SJCRH30 (cell line): ENCODE data around the gene PROZ. TPM values are rescaled to one million over a fixed set of nuclear protein-coding genes. Genes with fewer than 3 reads are reported as not detected.

Experiments used
- DNase-seq, 2 experiments: peaks; one replicate each; pipeline ENCODE4 v3.0.0-alpha.2; 2015 to 2020
- H3K27ac ChIP-seq: fragments of 250-450 bp; sonication (Bioruptor Pico); 2 replicates; pipeline ENCODE4 v1.5.1; 2020; ENCODE audit warnings: mild to moderate bottlenecking, moderate library complexity
- H3K27me3 ChIP-seq: fragments of 250-450 bp; sonication (Bioruptor Pico); 2 replicates; pipeline ENCODE4 v1.5.1; 2020; ENCODE audit warnings: mild to moderate bottlenecking, moderate library complexity
- H3K36me3 ChIP-seq: fragments of 250-450 bp; sonication (Bioruptor Pico); 2 replicates; pipeline ENCODE4 v1.5.1; 2020; ENCODE audit warnings: mild to moderate bottlenecking, moderate library complexity
- H3K4me1 ChIP-seq: fragments of 250-450 bp; sonication (Bioruptor Pico); 2 replicates; pipeline ENCODE4 v1.5.1; 2020; ENCODE audit warnings: mild to moderate bottlenecking, moderate library complexity
- H3K4me3 ChIP-seq: fragments of 250-450 bp; sonication (Bioruptor Pico); 2 replicates; pipeline ENCODE4 v1.5.1; 2020; ENCODE audit warnings: mild to moderate bottlenecking, moderate library complexity
- H3K9me3 ChIP-seq: fragments of 250-450 bp; sonication (Bioruptor Pico); replicated peaks from 2 replicates; pipeline ENCODE4 v1.5.1; 2020; ENCODE audit warnings: mild to moderate bottlenecking, moderate library complexity
- total RNA-seq: library from RNA; depleted of rRNA; stranded (reverse); fragments of >200 nt; shearing (Covaris generic); gene quantifications from 2 replicates; pipeline ENCODE4 v1.2.3, GENCODE V29; 2014; rRNA removed

PROZ gene
- total RNA-seq, 1 experiment from 2014 or later, result not detected

DNA sequence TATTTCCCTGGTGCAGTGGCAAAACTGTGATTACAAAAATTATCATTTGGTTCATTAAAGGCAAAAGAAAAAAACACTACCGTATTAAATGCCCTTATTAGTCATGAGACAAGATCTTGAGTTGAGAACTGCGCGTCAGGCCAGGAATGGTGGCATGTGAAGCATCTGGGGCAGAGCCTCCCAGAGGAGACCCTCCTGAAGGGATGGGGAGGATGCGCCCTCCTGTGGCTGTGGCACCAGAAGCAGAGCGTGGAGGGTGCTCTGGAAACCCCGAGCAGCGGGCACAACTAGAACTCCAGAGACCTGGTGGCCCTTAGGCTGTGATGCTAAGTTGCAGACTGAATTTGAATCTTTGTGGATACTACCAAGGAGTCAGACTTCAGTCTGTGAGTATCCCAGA, 62.4 kb downstream of the PROZ start:
- Histone ChIP-seq H3K4me1 (peaks cover 6% of the 10 kb centered on the region; the same call in 1 of the 2 replicates), H3K27ac (no peak overlapping the region), H3K36me3 (peaks cover 11% of the 10 kb centered on the region), H3K9me3 (no peaks in the 10 kb centered on the region), H3K27me3 (no peaks in the 10 kb centered on the region), H3K4me3 (no peak overlapping the region)
- DNase-seq, result peak in 1 of 2 experiments; percentile 14

Other genes with a start within 250 kb of the PROZ start
- gene MCF2L, start 189.4 kb upstream of the PROZ start, total RNA-seq, result 4.4 and 4.6 TPM in 2 replicates
- not detected in 2 replicates for gene F7, start 52.9 kb upstream of the PROZ start, total RNA-seq
- gene F10, start 35.8 kb upstream of the PROZ start, total RNA-seq, result 0.16 and 0.56 TPM in 2 replicates
- gene PCID2, start 50.0 kb downstream of the PROZ start, total RNA-seq, result 59.5 and 64.6 TPM in 2 replicates
- 67.4 and 67.6 TPM in 2 replicates for gene CUL4A, start 51.0 kb downstream of the PROZ start, total RNA-seq
- 62.1 and 62.6 TPM in 2 replicates for gene LAMP1, start 138.6 kb downstream of the PROZ start, total RNA-seq
- gene GRTP1, start 205.5 kb downstream of the PROZ start, total RNA-seq, result 0.89 and 1.2 TPM in 2 replicates